ENCODE data around the gene IQCH.

GRCh38 chr15:67413770-67414390, 159.3 kb downstream of the IQCH start:
- TF ChIP-seq CTCF (optimal IDR thresholded peaks at IDR 0.05 in 1 of 3, IDR thresholded peaks at IDR 0.05 in 1 of 3, conservative IDR thresholded peaks at IDR 0.05 in 1 of 3; ENCODE audit: extremely low read depth in 1 of 3, insufficient read depth in 2 of 3, low read length in 3 of 3) = no peak
- no peak for TF ChIP-seq EZH2 (IDR thresholded peaks at IDR 0.05; ENCODE audit: low read length)
